PFSK-1 (cell line): ENCODE results near the gene PPARG.

ENCODE experiments used
- TAF1 ChIP-seq: IDR thresholded peaks from 2 replicates; pipeline ENCODE4 v1.6.1; 2012; ENCODE audit warnings: low read length, control low read depth, borderline replicate concordance; ENCODE audit not compliant: insufficient read depth
- TF ChIP-seq, protein P1 (sequence below), 2 experiments: IDR thresholded peaks; 2 replicates each; pipeline versions ENCODE4 v1.6.1 to v1.8.0; 2011 to 2012; ENCODE audit warnings: low read depth in 2 of 2, low read length in 2 of 2, control low read depth in 1 of 2, inconsistent platforms in 1 of 2, mild to moderate bottlenecking in 1 of 2, moderate library complexity in 1 of 2; ENCODE audit not compliant: insufficient read depth in 1 of 2

DNA sequence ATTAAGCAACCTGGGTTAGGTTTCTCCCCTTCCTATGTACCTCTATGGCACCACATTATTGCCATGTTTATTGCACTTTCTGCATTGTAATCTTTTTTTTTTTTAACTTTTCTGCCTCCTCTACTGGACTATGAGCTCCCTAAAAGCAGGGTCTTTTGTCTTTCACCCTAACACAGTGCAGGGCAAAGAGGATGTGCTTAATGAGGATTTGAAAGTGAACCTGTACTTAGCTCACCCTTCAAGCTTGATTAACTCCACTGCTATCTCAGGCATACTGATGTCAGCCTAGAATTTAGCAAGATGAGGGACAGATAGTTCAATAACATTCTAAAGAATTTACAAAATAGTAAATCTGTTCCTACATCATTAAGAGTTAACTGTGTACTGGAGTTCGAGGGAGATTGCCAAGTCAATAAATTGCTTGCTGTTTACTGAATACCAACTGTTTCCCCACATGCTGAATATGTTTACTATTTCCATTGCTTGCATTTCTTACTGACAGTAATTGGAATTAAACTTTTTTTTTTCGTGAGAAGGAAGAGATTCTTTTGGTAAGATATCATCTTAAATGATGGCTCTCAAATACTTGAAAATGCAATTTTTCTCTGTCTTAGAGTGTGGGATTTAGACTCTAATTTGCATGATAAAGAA lies 15.7 kb upstream of the PPARG start:
- TF ChIP-seq, protein P1, sequence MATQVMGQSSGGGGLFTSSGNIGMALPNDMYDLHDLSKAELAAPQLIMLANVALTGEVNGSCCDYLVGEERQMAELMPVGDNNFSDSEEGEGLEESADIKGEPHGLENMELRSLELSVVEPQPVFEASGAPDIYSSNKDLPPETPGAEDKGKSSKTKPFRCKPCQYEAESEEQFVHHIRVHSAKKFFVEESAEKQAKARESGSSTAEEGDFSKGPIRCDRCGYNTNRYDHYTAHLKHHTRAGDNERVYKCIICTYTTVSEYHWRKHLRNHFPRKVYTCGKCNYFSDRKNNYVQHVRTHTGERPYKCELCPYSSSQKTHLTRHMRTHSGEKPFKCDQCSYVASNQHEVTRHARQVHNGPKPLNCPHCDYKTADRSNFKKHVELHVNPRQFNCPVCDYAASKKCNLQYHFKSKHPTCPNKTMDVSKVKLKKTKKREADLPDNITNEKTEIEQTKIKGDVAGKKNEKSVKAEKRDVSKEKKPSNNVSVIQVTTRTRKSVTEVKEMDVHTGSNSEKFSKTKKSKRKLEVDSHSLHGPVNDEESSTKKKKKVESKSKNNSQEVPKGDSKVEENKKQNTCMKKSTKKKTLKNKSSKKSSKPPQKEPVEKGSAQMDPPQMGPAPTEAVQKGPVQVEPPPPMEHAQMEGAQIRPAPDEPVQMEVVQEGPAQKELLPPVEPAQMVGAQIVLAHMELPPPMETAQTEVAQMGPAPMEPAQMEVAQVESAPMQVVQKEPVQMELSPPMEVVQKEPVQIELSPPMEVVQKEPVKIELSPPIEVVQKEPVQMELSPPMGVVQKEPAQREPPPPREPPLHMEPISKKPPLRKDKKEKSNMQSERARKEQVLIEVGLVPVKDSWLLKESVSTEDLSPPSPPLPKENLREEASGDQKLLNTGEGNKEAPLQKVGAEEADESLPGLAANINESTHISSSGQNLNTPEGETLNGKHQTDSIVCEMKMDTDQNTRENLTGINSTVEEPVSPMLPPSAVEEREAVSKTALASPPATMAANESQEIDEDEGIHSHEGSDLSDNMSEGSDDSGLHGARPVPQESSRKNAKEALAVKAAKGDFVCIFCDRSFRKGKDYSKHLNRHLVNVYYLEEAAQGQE (IDR thresholded peaks at IDR 0.05; ENCODE audit: insufficient read depth in 1 of 2, low read depth in 2 of 2, low read length in 2 of 2) = no peak
- no peak for TF ChIP-seq TAF1
